Eye (tissue), 1 donor: ENCODE measurements around the gene SUCLG1.

Experiments used
- DNase-seq: peaks from one replicate; pipeline ENCODE4 v3.0.0-alpha.2; 2015

Gene SUCLG1

GRCh38 chr2:84460670-84461069 lies 1.6 kb upstream of the SUCLG1 start:
- DNase-seq: no peak

- no peak for DNase-seq
Observed at GRCh38 chr2:84459944-84460429, 907 bp upstream of the SUCLG1 start.

GRCh38 chr2:84458551-84459017 lies 496 bp downstream of the SUCLG1 start:
- no peak for DNase-seq

- DNase-seq: no peak
Observed at GRCh38 chr2:84457686-84458085, 1.4 kb downstream of the SUCLG1 start.

- DNase-seq: no peak
Observed at GRCh38 chr2:84456156-84456555, 2.9 kb downstream of the SUCLG1 start.

- DNase-seq: no peak
Observed at GRCh38 chr2:84454581-84454980, 4.5 kb downstream of the SUCLG1 start.

- no peak for DNase-seq
Observed at GRCh38 chr2:84452624-84453023, 6.5 kb downstream of the SUCLG1 start.

GRCh38 chr2:84451579-84451978 lies 7.5 kb downstream of the SUCLG1 start:
- no peak for DNase-seq

GRCh38 chr2:84450288-84451227 lies 8.5 kb downstream of the SUCLG1 start:
- no peak for DNase-seq

- DNase-seq: no peak
Observed at GRCh38 chr2:84449711-84450110, 9.4 kb downstream of the SUCLG1 start.

- DNase-seq: no peak
Observed at GRCh38 chr2:84449055-84449454, 10.0 kb downstream of the SUCLG1 start.

- DNase-seq: no peak
Observed at GRCh38 chr2:84443477-84443876, 15.6 kb downstream of the SUCLG1 start.

GRCh38 chr2:84442888-84443287 lies 16.2 kb downstream of the SUCLG1 start:
- DNase-seq: no peak

- DNase-seq: no peak
Observed at GRCh38 chr2:84441505-84441904, 17.6 kb downstream of the SUCLG1 start.

- peak; percentile 86 for DNase-seq
Observed at GRCh38 chr2:84441036-84441435, 18.0 kb downstream of the SUCLG1 start.

GRCh38 chr2:84435345-84436025 lies 23.6 kb downstream of the SUCLG1 start:
- peak; percentile 12 for DNase-seq

GRCh38 chr2:84429328-84429727 lies 29.8 kb downstream of the SUCLG1 start:
- DNase-seq: no peak

GRCh38 chr2:84427235-84428138 lies 31.6 kb downstream of the SUCLG1 start:
- no peak for DNase-seq

- DNase-seq: no peak
Observed at GRCh38 chr2:84425310-84425709, 33.8 kb downstream of the SUCLG1 start.

GRCh38 chr2:84424152-84424551 lies 34.9 kb downstream of the SUCLG1 start:
- peak; percentile 41 for DNase-seq

- DNase-seq: no peak
Observed at GRCh38 chr2:84421791-84422190, 37.3 kb downstream of the SUCLG1 start.

GRCh38 chr2:84421197-84421596 lies 37.9 kb downstream of the SUCLG1 start:
- DNase-seq: no peak
